Keratinocyte (primary cell): ENCODE measurements around the gene DMXL2.

Source experiments
- CTCF ChIP-seq, 3 experiments: IDR thresholded peaks in 1 of 3; conservative IDR thresholded peaks in 1 of 3; optimal IDR thresholded peaks in 1 of 3; 2 replicates in 2 of 3; 3 replicates in 1 of 3; pipeline versions ENCODE3 to v1.5.1; 2011; ENCODE audit warnings: low read length in 3 of 3, mild to moderate bottlenecking in 3 of 3, moderate library complexity in 2 of 3, control low read depth in 1 of 3, inconsistent platforms in 1 of 3; ENCODE audit not compliant: insufficient read depth in 2 of 3; ENCODE audit errors: extremely low read depth in 1 of 3
- EZH2 ChIP-seq: IDR thresholded peaks from one replicate; pipeline ENCODE4 v1.6.1; 2012; ENCODE audit warnings: inconsistent platforms, mild to moderate bottlenecking, low read length, moderate library complexity

GRCh38 chr15:51579012-51579411 lies 43.6 kb downstream of the DMXL2 start:
- no peak for TF ChIP-seq CTCF (optimal IDR thresholded peaks at IDR 0.05 in 1 of 3, IDR thresholded peaks at IDR 0.05 in 1 of 3, conservative IDR thresholded peaks at IDR 0.05 in 1 of 3; ENCODE audit: extremely low read depth in 1 of 3, insufficient read depth in 2 of 3, low read length in 3 of 3)
- TF ChIP-seq EZH2, result no peak
